CD4-positive, alpha-beta T cell treated with Interleukin-15 for 1 hour (primary cell): ENCODE results near the gene CFD.

Experiments
- DNase-seq: peaks from one replicate; pipeline ENCODE4 v3.0.0-alpha.2; 2020

The CFD gene

GRCh38 chr19:911197-912033, 52.0 kb downstream of the CFD start:
- DNase-seq, result no peak

- DNase-seq, result peak; percentile 56
Measured at GRCh38 chr19:912181-913079, 53.0 kb downstream of the CFD start.
